ENCODE measurements around the gene CDH13. TPM values are rescaled to one million over a fixed set of nuclear protein-coding genes. Genes with fewer than 3 reads are reported as not detected.

Gene CDH13
- polyA plus RNA-seq, 1 experiment: 113 TPM

GRCh38 chr16:82713778-82714177 lies 87.0 kb downstream of the CDH13 start:
- no peak for TF ChIP-seq CTCF (IDR thresholded peaks at IDR 0.05; ENCODE audit: insufficient read depth, low read depth, low read length)
- ChIA-PET CTCF (interaction anchor here (1.3 to 2.1 kb wide), 3 partner anchors 10 to 83 kb away, joined by 3 to 6 read pairs (median 3); no protein-coding TSS in a partner anchor), POLR2A (no interaction called here)
- no peaks in the 10 kb centered on the region for H3K36me3 ChIP-seq (ENCODE audit: control insufficient read depth, insufficient read depth, low read length)
- DNase-seq (ENCODE audit: low read depth): no peak
- H3K27me3 ChIP-seq (ENCODE audit: control insufficient read depth, insufficient read depth, low read length): no peaks in the 10 kb centered on the region
- H3K4me3 ChIP-seq (ENCODE audit: low read depth, low read length): no peak overlapping the region

DNA sequence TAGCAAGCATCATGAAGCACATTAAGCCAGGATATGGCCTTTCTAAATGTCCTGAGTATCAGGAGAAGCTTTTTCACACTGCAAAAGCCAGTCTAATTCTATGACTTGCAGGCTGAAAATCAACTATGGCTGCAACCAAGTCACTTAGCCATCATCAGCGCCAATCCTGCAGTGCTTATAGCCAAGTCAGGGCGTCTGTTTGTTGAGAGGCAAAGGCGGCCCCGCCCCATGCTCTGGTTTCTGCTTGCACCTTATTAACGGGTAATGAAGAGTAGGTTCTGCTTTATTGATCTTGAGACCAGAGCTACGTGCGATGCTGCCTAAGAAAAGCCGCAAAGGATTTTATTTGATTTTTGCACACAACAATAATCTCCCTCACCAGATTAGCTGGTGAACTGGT lies 88.4 kb downstream of the CDH13 start:
- no peak for DNase-seq (ENCODE audit: low read depth)
- no peaks in the 10 kb centered on the region for H3K27me3 ChIP-seq (ENCODE audit: control insufficient read depth, insufficient read depth, low read length)
- CTCF ChIA-PET: interaction anchor here (1.6 to 2.1 kb wide), 2 partner anchors 12 to 85 kb away, joined by 3 to 6 read pairs; no protein-coding TSS in a partner anchor
- POLR2A ChIA-PET: no interaction called here
- H3K4me3 ChIP-seq (ENCODE audit: low read depth, low read length): no peak overlapping the region
- no peak for TF ChIP-seq CTCF (IDR thresholded peaks at IDR 0.05; ENCODE audit: insufficient read depth, low read depth, low read length)
- H3K36me3 ChIP-seq (ENCODE audit: control insufficient read depth, insufficient read depth, low read length): no peaks in the 10 kb centered on the region

GRCh38 chr16:82715833-82716232 lies 89.1 kb downstream of the CDH13 start:
- H3K36me3 ChIP-seq (ENCODE audit: control insufficient read depth, insufficient read depth, low read length): no peaks in the 10 kb centered on the region
- DNase-seq (ENCODE audit: low read depth): no peak
- CTCF ChIA-PET: interaction anchor here (0.8 to 1.0 kb wide), 2 partner anchors 13 to 85 kb away, joined by 3 to 4 read pairs; no protein-coding TSS in a partner anchor
- no peak overlapping the region for H3K4me3 ChIP-seq (ENCODE audit: low read depth, low read length)
- POLR2A ChIA-PET: no interaction called here
- no peak for TF ChIP-seq CTCF (IDR thresholded peaks at IDR 0.05; ENCODE audit: insufficient read depth, low read depth, low read length)
- no peaks in the 10 kb centered on the region for H3K27me3 ChIP-seq (ENCODE audit: control insufficient read depth, insufficient read depth, low read length)

- no peak for DNase-seq (ENCODE audit: low read depth)
- Histone ChIP-seq H3K36me3 (ENCODE audit: control insufficient read depth, insufficient read depth, low read length) (no peaks in the 10 kb centered on the region), H3K4me3 (ENCODE audit: low read depth, low read length) (no peak overlapping the region), H3K27me3 (ENCODE audit: control insufficient read depth, insufficient read depth, low read length) (no peaks in the 10 kb centered on the region)
- TF ChIP-seq CTCF (IDR thresholded peaks at IDR 0.05; ENCODE audit: insufficient read depth, low read depth, low read length): no peak
- ChIA-PET CTCF (interaction anchor here (0.8 to 1.0 kb wide), 2 partner anchors 13 to 86 kb away, joined by 3 to 4 read pairs; no protein-coding TSS in a partner anchor), POLR2A (no interaction called here)
Measured at GRCh38 chr16:82716361-82716855, 89.6 kb downstream of the CDH13 start.

- POLR2A ChIA-PET: no interaction called here
- DNase-seq (ENCODE audit: low read depth): no peak
- CTCF ChIA-PET: interaction anchor here (1.1 kb wide), 1 partner anchor 10 kb away, joined by 3 read pairs; no protein-coding TSS in a partner anchor
- Histone ChIP-seq H3K27me3 (ENCODE audit: control insufficient read depth, insufficient read depth, low read length) (no peaks in the 10 kb centered on the region), H3K4me3 (ENCODE audit: low read depth, low read length) (no peak overlapping the region), H3K36me3 (ENCODE audit: control insufficient read depth, insufficient read depth, low read length) (no peaks in the 10 kb centered on the region)
- no peak for TF ChIP-seq CTCF (IDR thresholded peaks at IDR 0.05; ENCODE audit: insufficient read depth, low read depth, low read length)
Measured at GRCh38 chr16:82720414-82720813, 93.6 kb downstream of the CDH13 start.
